ENCODE measurements around the gene MYO1B.

DNA sequence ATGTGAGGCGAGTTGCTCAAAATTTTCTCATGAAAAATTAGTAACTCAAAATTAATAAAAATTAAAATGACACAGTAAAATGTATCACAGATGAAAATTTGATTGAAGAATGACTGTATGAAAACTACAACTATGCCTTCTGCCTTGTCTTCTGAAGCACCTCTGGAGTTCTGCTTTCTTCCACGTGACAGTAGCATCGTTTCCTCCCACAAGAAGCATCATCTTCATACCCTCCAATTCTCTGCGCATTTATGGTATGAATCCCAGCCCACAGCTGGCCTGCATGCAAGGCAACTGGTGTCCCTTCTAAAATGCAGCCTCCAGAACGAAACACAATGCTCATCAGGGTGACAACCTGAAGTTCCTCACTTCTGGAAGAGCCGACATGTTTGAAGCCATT, 189.9 kb downstream of the MYO1B start:
- TF ChIP-seq CTCF (IDR thresholded peaks at IDR 0.05; ENCODE audit: low read length) = no peak
- no peak for TF ChIP-seq EZH2 (IDR thresholded peaks at IDR 0.05; ENCODE audit: borderline replicate concordance, low read length)
